IMR-90 (cell line): Measurements from ENCODE around the gene EHMT1. TPM values are rescaled to one million over a fixed set of nuclear protein-coding genes. Genes with fewer than 3 reads are reported as not detected.
"Not testable (repeated sequence)": the region's sequence is repeated elsewhere in the genome, so short reads cannot be mapped to it uniquely, and the experiment has no call there.

ENCODE experiments used
- ATAC-seq: fragments of 200-7000 bp; cut with Tn5 transposase; 2 replicates; pipeline ENCODE4 v1.9.1; 2020; ENCODE audit warnings: low read depth, mild to moderate bottlenecking, moderate library complexity
- BruUV-seq: library from RNA; stranded (reverse); fragments of 400-500 nt; replicated peaks from 2 replicates; lab custom pipeline; 2021; lab: Mats Ljungman, UMichigan
- CTCF ChIA-PET: fragments of 300-600 bp; formaldehyde crosslinking; extraction: SDS; loops from one replicate; lab custom pipeline; 2021; ENCODE audit warnings: antibody characterized with exemption; lab: Yijun Ruan, JAX
- POLR2A ChIA-PET: fragments of 300-600 bp; sonication (Branson Sonifier 250); formaldehyde crosslinking; loops from one replicate; lab custom pipeline; 2022; ENCODE audit warnings: antibody characterized with exemption; ENCODE audit not compliant: unreplicated experiment; lab: Charles Lee
- DNase-seq: peaks from one replicate; pipeline ENCODE4 v3.0.0; 2013
- H2AFZ ChIP-seq: replicated peaks from 2 replicates; pipeline ENCODE3; 2013; ENCODE audit warnings: low read length, mild to moderate bottlenecking; ENCODE audit not compliant: poor library complexity
- H2AK5ac ChIP-seq: 2 replicates; pipeline ENCODE4 v1.6.1; 2013; ENCODE audit warnings: low read depth, low read length, inconsistent platforms
- H2AK9ac ChIP-seq: replicated peaks from 2 replicates; pipeline ENCODE3; 2013; ENCODE audit warnings: mild to moderate bottlenecking, low read depth, low read length, moderate library complexity; ENCODE audit not compliant: poor library complexity
- H2BK120ac ChIP-seq: 2 replicates; pipeline ENCODE4 v1.6.1; 2013; ENCODE audit warnings: low read depth, low read length, inconsistent platforms
- H2BK15ac ChIP-seq: 3 replicates; pipeline ENCODE4 v1.6.1; 2013; ENCODE audit warnings: low read depth, low read length, inconsistent platforms
- H2BK20ac ChIP-seq: 2 replicates; pipeline ENCODE4 v1.6.1; 2013; ENCODE audit warnings: low read depth, mild to moderate bottlenecking, inconsistent platforms, low read length, moderate library complexity
- H2BK5ac ChIP-seq: 2 replicates; pipeline ENCODE4 v1.6.1; 2013; ENCODE audit warnings: mild to moderate bottlenecking, low read depth, low read length, inconsistent platforms; ENCODE audit not compliant: poor library complexity, severe bottlenecking
- H3K14ac ChIP-seq: replicated peaks from 2 replicates; pipeline ENCODE4 v1.6.1; 2013; ENCODE audit warnings: low read depth, low read length, inconsistent platforms
- H3K18ac ChIP-seq: 2 replicates; pipeline ENCODE4 v1.6.1; 2013; ENCODE audit warnings: low read depth, low read length, control low read depth
- H3K23ac ChIP-seq: 2 replicates; pipeline ENCODE4 v1.6.1; 2013; ENCODE audit warnings: low read depth, low read length, inconsistent platforms
- H3K27ac ChIP-seq: 2 replicates; pipeline ENCODE4 v1.5.1; 2013; ENCODE audit warnings: mild to moderate bottlenecking, control low read depth, low read length; ENCODE audit not compliant: insufficient read depth
- H3K27me3 ChIP-seq: 2 replicates; pipeline ENCODE4 v1.6.1; 2013; ENCODE audit warnings: low read length; ENCODE audit not compliant: control insufficient read depth, insufficient read depth
- H3K36me3 ChIP-seq: 2 replicates; pipeline ENCODE4 v1.6.1; 2013; ENCODE audit warnings: low read length, mixed read lengths; ENCODE audit not compliant: control insufficient read depth, insufficient read depth
- H3K4ac ChIP-seq: 2 replicates; pipeline ENCODE4 v1.6.1; 2013; ENCODE audit warnings: low read depth, low read length, inconsistent platforms
- H3K4me1 ChIP-seq: 2 replicates; pipeline ENCODE4 v1.6.1; 2013; ENCODE audit warnings: low read length, mixed read lengths; ENCODE audit not compliant: control insufficient read depth, insufficient read depth
- H3K4me2 ChIP-seq: 2 replicates; pipeline ENCODE4 v1.6.1; 2013; ENCODE audit warnings: low read depth, mild to moderate bottlenecking, control low read depth, low read length, moderate library complexity
- H3K4me3 ChIP-seq: 2 replicates; pipeline ENCODE4 v1.5.1; 2013; ENCODE audit warnings: low read depth, mild to moderate bottlenecking, control low read depth, low read length, moderate library complexity; ENCODE audit not compliant: insufficient read depth
- H3K56ac ChIP-seq: 2 replicates; pipeline ENCODE4 v1.6.1; 2013; ENCODE audit warnings: low read length, inconsistent platforms; ENCODE audit not compliant: insufficient read depth; ENCODE audit errors: extremely low read depth
- H3K79me1 ChIP-seq, 2 experiments: 2 replicates each; pipeline ENCODE4 v1.6.1; 2013; ENCODE audit warnings: low read length in 2 of 2, inconsistent platforms in 1 of 2, low read depth in 1 of 2
- H3K9ac ChIP-seq: 2 replicates; pipeline ENCODE4 v1.6.1; 2013; ENCODE audit warnings: low read depth, low read length, control low read depth
- H3K9me1 ChIP-seq: 2 replicates; pipeline ENCODE4 v1.6.1; 2013; ENCODE audit warnings: low read length, inconsistent platforms; ENCODE audit not compliant: insufficient read depth
- H3K9me3 ChIP-seq: 2 replicates; pipeline ENCODE4 v1.6.1; 2013; ENCODE audit warnings: low read length; ENCODE audit not compliant: control insufficient read depth, insufficient read depth
- H4K20me1 ChIP-seq: 2 replicates; pipeline ENCODE4 v1.6.1; 2013; ENCODE audit warnings: low read length, inconsistent platforms; ENCODE audit not compliant: insufficient read depth
- H4K5ac ChIP-seq: 2 replicates; pipeline ENCODE4 v1.6.1; 2013; ENCODE audit warnings: mild to moderate bottlenecking, low read depth, low read length, control low read depth
- H4K8ac ChIP-seq, 2 experiments: 2 replicates each; pipeline ENCODE4 v1.6.1; 2013; ENCODE audit warnings: low read depth in 2 of 2, low read length in 2 of 2, control low read depth in 1 of 2, inconsistent platforms in 1 of 2
- H4K91ac ChIP-seq: 2 replicates; pipeline ENCODE4 v1.6.1; 2013; ENCODE audit warnings: low read depth, low read length, inconsistent platforms; ENCODE audit not compliant: insufficient read depth
- WGBS, 2 experiments: methylation state at CpG; one replicate each; pipeline versions ENCODE4 v1.1.5 to v1.1.7; 2013; ENCODE audit warnings: missing lambda C conversion rate in 2 of 2; ENCODE audit not compliant: insufficient read length in 1 of 2; ENCODE audit errors: extremely low coverage in 2 of 2; 5-methylcytosine and 5-hydroxymethylcytosine counted together
- dilution Hi-C: fragments of 300-500 bp; cut with HindIII; formaldehyde crosslinking; loops from one replicate; pipeline ENCODE4 v1.14.3; 2018; ENCODE audit warnings: low sequenced_read_pairs; ENCODE audit not compliant: unreplicated experiment
- in situ Hi-C: fragments of 300-500 bp; cut with MboI; formaldehyde crosslinking; loops from 3 replicates; pipeline ENCODE4 v1.14.3; 2019; ENCODE audit warnings: low sequenced_read_pairs, inconsistent platforms, mixed read lengths
- intact Hi-C: fragments of 100-400 bp; cut with micrococcal nuclease; formaldehyde crosslinking; loops from 2 replicates; pipeline ENCODE4 v1.10.0; 2022
- polyA plus RNA-seq, 3 experiments: library from polyadenylated mRNA; depleted of rRNA; stranded (reverse); fragments of >200 nt; gene quantifications; 2 replicates each; pipeline ENCODE4 v1.2.3, GENCODE V29; 2012; ENCODE audit warnings: low replicate concordance in 1 of 3
- total RNA-seq: library from RNA; depleted of rRNA; stranded (reverse); fragments of >200 nt; gene quantifications from 2 replicates; pipeline ENCODE4 v1.2.3, GENCODE V29; 2012

EHMT1 gene
- total and polyA plus RNA-seq, 2 of the 4 experiments (the other 2 are of a cell fraction), result 32.8 to 35.1 TPM

DNA sequence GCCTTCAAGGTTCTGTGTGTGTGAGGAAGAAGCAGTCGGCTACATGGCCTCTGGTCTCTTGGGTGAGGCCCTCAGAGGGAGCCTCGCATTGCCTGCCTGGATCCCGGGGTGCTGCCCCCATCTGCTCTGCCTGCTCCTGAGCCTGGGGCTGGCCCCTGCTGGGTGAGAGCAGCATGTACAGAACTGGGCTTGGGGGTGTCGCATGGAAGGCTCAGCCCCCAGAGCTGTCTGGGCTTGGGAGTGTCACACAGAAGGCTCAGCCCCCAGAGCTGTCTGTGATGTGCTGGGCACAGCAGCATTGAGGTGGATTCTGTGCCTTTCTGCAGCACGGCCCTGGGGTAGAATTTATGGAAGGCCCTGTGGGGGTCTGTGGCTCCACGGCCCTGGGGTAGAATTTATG lies 265.2 kb downstream of the EHMT1 start:
- H3K14ac ChIP-seq, H4K91ac ChIP-seq, H3K36me3 ChIP-seq, in situ Hi-C loops, CTCF ChIA-PET, H2BK15ac ChIP-seq, H3K4me3 ChIP-seq, H3K79me1 ChIP-seq, POLR2A ChIA-PET, H3K27ac ChIP-seq, H2AK5ac ChIP-seq, H3K23ac ChIP-seq, ATAC-seq, BruUV-seq, H4K5ac ChIP-seq, H3K9me3 ChIP-seq, dilution Hi-C loops, H3K18ac ChIP-seq, H4K20me1 ChIP-seq, H2AFZ ChIP-seq, H2BK5ac ChIP-seq, H3K9ac ChIP-seq, H3K9me1 ChIP-seq, H4K8ac ChIP-seq, H2BK120ac ChIP-seq, intact Hi-C loops, H3K4ac ChIP-seq, H3K56ac ChIP-seq, H2BK20ac ChIP-seq, H2AK9ac ChIP-seq, DNase-seq, H3K4me2 ChIP-seq, H3K27me3 ChIP-seq, H3K4me1 ChIP-seq: not testable (repeated sequence)
- WGBS, 2 experiments, result no CpG with 5 or more reads among the region's 6 CpGs

DNA sequence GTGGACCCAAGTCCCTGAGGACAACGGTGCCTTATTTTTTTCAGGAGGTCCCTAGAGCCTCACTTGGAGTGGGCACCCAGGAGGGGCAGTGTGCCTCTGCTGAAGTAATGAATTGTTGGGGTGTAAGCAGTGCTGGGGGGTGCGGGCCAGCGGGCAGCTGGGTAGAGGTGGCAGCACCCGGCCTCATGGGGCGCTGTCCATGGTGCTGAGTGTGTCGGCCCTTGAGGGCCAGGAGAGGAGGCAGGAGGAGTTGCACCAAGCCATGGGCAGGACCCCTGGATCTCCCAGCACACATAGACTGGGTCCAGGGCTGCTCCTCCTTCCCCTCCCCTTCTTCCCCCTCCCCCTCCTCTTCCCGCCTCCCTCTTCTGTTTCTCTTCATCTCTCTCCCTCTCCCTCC lies 265.7 kb downstream of the EHMT1 start:
- H3K18ac ChIP-seq, H2BK5ac ChIP-seq, dilution Hi-C loops, in situ Hi-C loops, H2BK20ac ChIP-seq, H3K9me3 ChIP-seq, H3K23ac ChIP-seq, H3K9ac ChIP-seq, H3K14ac ChIP-seq, H3K27me3 ChIP-seq, H2AK5ac ChIP-seq, H3K4ac ChIP-seq, H4K20me1 ChIP-seq, BruUV-seq, H3K56ac ChIP-seq, H3K79me1 ChIP-seq, H4K8ac ChIP-seq, H3K27ac ChIP-seq, CTCF ChIA-PET, H3K4me1 ChIP-seq, H2BK15ac ChIP-seq, H3K9me1 ChIP-seq, H2AK9ac ChIP-seq, H4K5ac ChIP-seq, H3K4me3 ChIP-seq, POLR2A ChIA-PET, H3K36me3 ChIP-seq, H3K4me2 ChIP-seq, H2AFZ ChIP-seq, H4K91ac ChIP-seq, intact Hi-C loops, DNase-seq, H2BK120ac ChIP-seq: not testable (repeated sequence)
- WGBS, 2 experiments, result 17% methylated on average over 4 of the region's 7 CpGs; no CpG with 5 or more reads in 1 of the 2 experiments
- ATAC-seq, result peak; percentile 53; the same call in 1 of the 2 replicates
